Thymus (tissue), 11 donors: ENCODE measurements around the gene GRAMD1B. TPM values are rescaled to one million over a fixed set of nuclear protein-coding genes. Genes with fewer than 3 reads are reported as not detected.
A peak's percentile ranks its signal among the peaks of the same experiment; 100 is the strongest.

Experiments used
- DNase-seq, 9 donors: peaks; one replicate each; pipeline ENCODE4 v3.0.0-alpha.2; 2013; ENCODE audit warnings: low spot score in 9 of 9, low read depth in 6 of 9, missing footprints in 1 of 9
- H3K27ac ChIP-seq, 2 donors: one replicate each; pipeline ENCODE4 v1.5.1; 2013; ENCODE audit warnings: control low read depth in 1 of 2, low read depth in 1 of 2, low read length in 1 of 2, mild to moderate bottlenecking in 1 of 2, moderate library complexity in 1 of 2
- H3K27me3 ChIP-seq, 2 donors: one replicate each; pipeline ENCODE4 v1.5.1; 2013; ENCODE audit warnings: low read length in 1 of 2; ENCODE audit not compliant: control insufficient read depth in 2 of 2, insufficient read depth in 1 of 2
- H3K36me3 ChIP-seq, 2 donors: one replicate each; pipeline ENCODE4 v1.5.1; 2013; ENCODE audit warnings: low read length in 1 of 2, mild to moderate bottlenecking in 1 of 2, moderate library complexity in 1 of 2; ENCODE audit not compliant: control insufficient read depth in 2 of 2, insufficient read depth in 2 of 2
- H3K4me1 ChIP-seq, 2 donors: one replicate each; pipeline ENCODE4 v1.5.1; 2013; ENCODE audit warnings: low read length in 2 of 2; ENCODE audit not compliant: control insufficient read depth in 2 of 2, insufficient read depth in 2 of 2
- H3K4me3 ChIP-seq, 2 donors: one replicate each; pipeline ENCODE4 v1.5.1; 2013; ENCODE audit warnings: low read length in 2 of 2, control low read depth in 1 of 2, mild to moderate bottlenecking in 1 of 2
- H3K9me3 ChIP-seq, 2 donors: one replicate each; pipeline ENCODE4 v1.5.1; 2013; ENCODE audit warnings: low read length in 1 of 2, mild to moderate bottlenecking in 1 of 2; ENCODE audit not compliant: control insufficient read depth in 2 of 2, insufficient read depth in 1 of 2
- WGBS: extraction: QIAGEN DNeasy Blood & Tissue Kit; methylation state at CpG from one replicate; pipeline ENCODE4 v1.1.7; 2013; 5-methylcytosine and 5-hydroxymethylcytosine counted together
- polyA plus RNA-seq: library from polyadenylated mRNA; stranded (reverse); fragments of 200-250 nt; gene quantifications from one replicate; pipeline ENCODE4 v1.2.3, GENCODE V29; 2013
- total RNA-seq: library from RNA; stranded (reverse); fragments of 120-200 nt; gene quantifications from one replicate; pipeline ENCODE4 v1.2.4, GENCODE V29; 2013
- donor health status: healthy.

The GRAMD1B gene
- total and polyA plus RNA-seq, 2 donors, result 4.8 to 15.6 TPM

DNA sequence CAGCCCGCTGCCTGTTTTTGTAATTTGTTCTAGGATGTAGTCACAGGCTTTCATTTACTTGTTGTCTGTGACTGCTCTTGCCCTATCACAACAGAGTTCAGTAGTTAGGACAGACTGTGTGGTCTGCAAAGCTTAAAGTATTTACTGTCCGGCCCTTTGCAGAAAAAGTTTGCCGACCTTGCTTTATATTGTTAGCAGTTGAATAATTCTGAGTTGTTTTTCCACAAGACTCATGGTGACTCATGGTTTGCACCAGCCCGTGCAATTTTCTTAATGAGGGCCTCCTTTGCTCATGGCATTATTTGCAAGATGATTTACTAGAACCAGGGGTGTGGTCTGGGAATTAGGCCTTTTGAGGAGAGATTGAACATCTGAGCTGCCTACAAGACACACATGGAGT lies 113.7 kb downstream of the GRAMD1B start:
- Histone ChIP-seq H3K27me3 (no peaks in the 10 kb centered on the region), H3K36me3 (peaks cover 3% of the 10 kb centered on the region in 2 donors), H3K27ac (no peak overlapping the region), H3K9me3 (no peaks in the 10 kb centered on the region), H3K4me1 (peaks cover 0 to 5% of the 10 kb centered on the region in 2 donors), H3K4me3 (no peak overlapping the region)
- no peak for DNase-seq
- WGBS, result 93% methylated on average over 4 of the region's 4 CpGs

DNA sequence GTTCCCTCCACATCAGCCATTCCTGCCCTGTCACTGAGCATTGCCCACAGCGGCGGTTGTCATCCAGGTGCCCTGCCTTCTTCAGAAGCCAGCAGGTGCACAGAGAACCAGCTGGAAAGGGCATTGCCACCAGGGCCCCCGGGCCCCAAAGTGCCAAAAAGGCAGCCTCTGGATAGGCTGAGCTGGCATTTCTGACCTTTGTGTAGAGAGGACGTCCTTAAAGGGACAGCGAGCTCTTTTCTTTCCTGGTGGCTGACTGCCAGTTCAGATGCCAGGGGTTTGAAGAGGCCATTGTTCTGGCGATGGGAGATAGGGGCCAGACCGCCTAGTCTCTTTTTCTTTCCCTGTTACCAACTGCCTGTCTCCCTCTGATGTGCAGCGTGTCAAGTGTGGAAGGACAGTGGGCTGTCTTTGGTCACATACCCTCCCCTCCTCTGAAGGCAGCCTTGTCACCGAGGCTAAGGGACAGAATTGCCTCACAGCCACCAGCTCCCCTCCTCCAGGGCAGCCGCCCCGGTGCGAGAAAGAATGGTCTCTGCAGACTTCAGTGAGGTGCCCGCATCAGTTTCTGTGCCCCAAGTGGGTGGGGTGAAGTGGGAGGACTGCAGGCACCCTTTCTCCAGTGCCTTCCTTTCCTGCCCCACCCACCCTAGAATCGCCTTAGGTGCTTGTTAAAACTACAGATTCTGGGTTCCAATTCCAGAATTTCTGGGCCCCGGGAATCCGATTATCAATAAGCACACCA lies 114.7 kb downstream of the GRAMD1B start:
- H3K4me3 ChIP-seq, result no peak overlapping the region
- H3K9me3 ChIP-seq, result no peaks in the 10 kb centered on the region
- H3K36me3 ChIP-seq, result peaks cover 3% of the 10 kb centered on the region in 2 donors
- no peak overlapping the region for H3K27ac ChIP-seq
- WGBS, result 87% methylated on average over 16 of the region's 16 CpGs
- H3K27me3 ChIP-seq, result no peaks in the 10 kb centered on the region
- DNase-seq, result peak in 1 of 9 donors; percentile 13
- H3K4me1 ChIP-seq, result peaks cover 0 to 5% of the 10 kb centered on the region in 2 donors

DNA sequence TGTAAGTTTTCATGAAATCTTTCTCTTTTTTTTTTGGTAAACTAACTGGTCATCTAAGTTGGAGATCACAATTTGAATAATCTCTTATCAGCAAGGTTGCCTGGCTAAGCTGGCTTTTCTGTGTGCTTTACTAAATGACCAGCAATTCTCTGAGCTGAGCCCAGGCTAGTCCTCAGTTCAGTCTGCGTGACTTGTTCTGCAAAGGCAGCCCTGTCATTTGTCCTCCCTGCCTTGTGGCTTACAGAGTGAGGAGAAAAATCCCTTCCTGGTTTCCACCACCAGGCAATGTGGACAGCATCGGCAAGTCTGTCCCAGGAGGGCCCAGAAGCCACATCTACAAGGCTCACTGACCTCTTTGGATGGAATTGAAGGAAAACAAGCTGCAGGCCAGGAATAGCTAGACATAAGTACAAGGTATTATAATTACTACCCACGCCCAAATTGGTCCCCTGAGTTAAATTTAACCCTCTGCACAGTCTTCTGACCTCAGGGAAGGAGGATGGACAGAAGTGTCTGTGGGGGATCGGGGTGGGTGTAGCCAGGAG lies 115.7 kb downstream of the GRAMD1B start:
- Histone ChIP-seq H3K4me1 (peaks cover 0 to 5% of the 10 kb centered on the region in 2 donors), H3K27me3 (no peaks in the 10 kb centered on the region), H3K9me3 (no peaks in the 10 kb centered on the region), H3K4me3 (no peak overlapping the region), H3K27ac (no peak overlapping the region), H3K36me3 (peaks cover 3% of the 10 kb centered on the region in 2 donors)
- 97% methylated on average over 4 of the region's 4 CpGs for WGBS
- DNase-seq, result no peak

DNA sequence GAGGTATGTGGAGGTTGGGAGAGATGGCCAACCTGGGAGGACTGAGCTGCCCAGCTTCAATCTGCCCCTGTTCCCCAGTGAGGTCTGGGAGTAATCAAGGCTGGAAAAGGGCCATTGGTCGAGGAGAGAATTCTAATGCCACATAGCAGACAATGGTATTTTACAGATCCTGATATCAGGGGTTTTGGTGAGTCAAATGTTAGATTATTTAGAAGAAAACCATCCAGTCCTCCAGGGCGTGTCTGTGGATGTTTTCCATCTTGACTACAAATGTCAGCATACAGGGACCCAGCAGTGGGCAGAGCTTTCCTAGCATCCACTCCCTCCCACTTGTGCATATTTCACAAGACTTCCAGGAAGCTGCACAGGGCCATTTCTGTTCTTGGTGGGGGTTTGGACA lies 116.4 kb downstream of the GRAMD1B start:
- H3K27ac ChIP-seq, result no peak overlapping the region
- H3K4me3 ChIP-seq, result no peak overlapping the region
- H3K9me3 ChIP-seq, result no peaks in the 10 kb centered on the region
- no peak for DNase-seq
- H3K4me1 ChIP-seq, result peaks cover 0 to 5% of the 10 kb centered on the region in 2 donors
- WGBS, result 97% methylated on average over 2 of the region's 2 CpGs
- H3K36me3 ChIP-seq, result peaks cover 3% of the 10 kb centered on the region in 2 donors
- no peaks in the 10 kb centered on the region for H3K27me3 ChIP-seq

DNA sequence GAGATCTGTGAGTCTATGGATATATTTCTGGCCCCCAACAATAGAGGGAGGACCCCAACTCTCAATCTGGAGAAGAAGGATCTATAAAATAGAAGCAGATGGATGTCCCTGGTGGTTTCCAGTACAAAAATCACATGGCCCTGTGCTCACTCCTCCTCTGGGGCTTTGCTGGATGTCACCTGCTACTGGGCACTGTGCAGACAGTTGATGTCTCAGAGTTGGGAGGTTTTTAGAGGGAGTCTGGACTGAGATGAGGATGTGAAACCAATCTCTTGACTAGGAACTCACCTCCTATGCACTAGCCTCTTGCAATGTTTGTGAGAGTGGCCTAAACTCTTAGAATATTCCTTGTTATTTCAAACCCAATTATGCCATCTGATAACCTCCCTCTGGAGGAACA lies 117.1 kb downstream of the GRAMD1B start:
- peaks cover 3% of the 10 kb centered on the region in 2 donors for H3K36me3 ChIP-seq
- DNase-seq, result no peak
- peaks cover 0 to 5% of the 10 kb centered on the region in 2 donors for H3K4me1 ChIP-seq
- no peaks in the 10 kb centered on the region for H3K9me3 ChIP-seq
- no peak overlapping the region for H3K4me3 ChIP-seq
- H3K27me3 ChIP-seq, result no peaks in the 10 kb centered on the region
- H3K27ac ChIP-seq, result no peak overlapping the region

DNA sequence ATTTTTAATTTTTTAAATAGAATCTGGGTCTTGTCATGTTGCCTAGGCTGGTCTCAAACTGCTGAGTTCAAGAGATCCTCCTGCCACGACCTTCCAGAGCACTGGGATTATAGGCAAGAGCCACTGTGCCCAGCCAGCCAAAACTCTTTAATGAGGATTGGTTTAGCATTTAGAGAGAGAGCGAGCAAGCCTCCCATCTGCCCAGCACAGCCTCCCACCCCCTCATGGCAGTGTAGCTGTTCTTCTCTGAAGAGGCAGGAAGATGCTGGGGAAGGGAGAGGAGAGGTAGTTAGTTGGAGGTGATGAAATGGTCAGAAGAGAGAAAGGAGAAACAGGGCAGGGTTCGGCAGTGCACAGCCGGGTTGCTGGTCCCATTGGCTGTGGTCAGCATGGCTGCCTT lies 118.7 kb downstream of the GRAMD1B start:
- Histone ChIP-seq H3K4me3 (no peak overlapping the region), H3K27me3 (no peaks in the 10 kb centered on the region), H3K9me3 (no peaks in the 10 kb centered on the region), H3K27ac (no peak overlapping the region), H3K36me3 (peaks cover 3% of the 10 kb centered on the region in 2 donors), H3K4me1 (peaks cover 0 to 5% of the 10 kb centered on the region in 2 donors)
- no peak for DNase-seq
- WGBS, result 96% methylated on average over 4 of the region's 4 CpGs

DNA sequence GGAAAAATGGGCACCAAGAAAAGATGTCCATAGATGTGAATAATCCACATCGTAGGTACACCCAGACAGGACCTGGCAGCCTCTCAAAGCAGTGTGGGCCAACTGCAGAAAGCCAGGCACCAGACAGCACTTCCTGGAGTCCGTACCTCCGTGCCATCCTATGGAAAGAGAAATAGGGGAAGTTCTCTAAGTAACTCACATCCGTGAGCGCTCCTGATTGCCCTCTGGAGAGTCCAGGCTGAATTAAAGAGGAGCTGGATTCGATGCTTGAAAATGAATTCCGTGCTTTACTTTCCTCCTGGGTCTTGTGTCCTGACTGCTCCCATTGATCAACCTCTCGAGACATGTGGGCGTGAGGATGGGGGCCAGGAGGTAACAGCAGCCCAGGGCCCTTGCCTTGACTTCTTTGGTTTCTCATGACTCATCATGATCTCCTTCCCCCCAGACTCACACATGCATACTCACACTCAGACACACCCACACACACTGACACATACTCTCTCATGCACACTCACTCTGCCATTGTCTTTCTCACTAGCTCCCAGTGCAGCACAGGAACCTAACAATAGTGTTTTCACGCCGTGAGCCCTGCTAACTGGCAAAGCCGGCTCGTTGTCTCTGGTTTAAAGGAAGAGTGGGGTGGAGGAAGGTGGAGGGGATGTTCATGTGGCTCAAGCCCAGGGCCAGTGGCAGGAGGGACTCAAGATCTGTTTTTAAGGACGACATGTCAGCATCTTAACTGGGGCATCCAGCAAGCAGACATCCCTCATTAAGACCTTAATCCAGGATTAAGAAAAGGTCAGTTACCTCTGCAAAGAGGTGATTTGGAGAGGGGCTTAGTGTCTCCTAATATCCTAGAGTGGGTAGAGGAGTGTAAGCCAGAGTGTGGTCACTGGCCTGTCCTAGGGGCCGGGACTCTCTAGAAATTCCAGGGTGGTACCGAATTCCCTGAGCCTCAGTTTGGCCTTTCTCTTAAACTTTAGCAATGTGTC lies 120.2 kb downstream of the GRAMD1B start:
- Histone ChIP-seq H3K27ac (no peak overlapping the region), H3K4me3 (no peak overlapping the region), H3K4me1 (no peaks in the 10 kb centered on the region), H3K27me3 (no peaks in the 10 kb centered on the region), H3K9me3 (no peaks in the 10 kb centered on the region), H3K36me3 (peaks cover 0 to 3% of the 10 kb centered on the region in 2 donors)
- 92% methylated on average over 16 of the region's 16 CpGs for WGBS
- no peak for DNase-seq

DNA sequence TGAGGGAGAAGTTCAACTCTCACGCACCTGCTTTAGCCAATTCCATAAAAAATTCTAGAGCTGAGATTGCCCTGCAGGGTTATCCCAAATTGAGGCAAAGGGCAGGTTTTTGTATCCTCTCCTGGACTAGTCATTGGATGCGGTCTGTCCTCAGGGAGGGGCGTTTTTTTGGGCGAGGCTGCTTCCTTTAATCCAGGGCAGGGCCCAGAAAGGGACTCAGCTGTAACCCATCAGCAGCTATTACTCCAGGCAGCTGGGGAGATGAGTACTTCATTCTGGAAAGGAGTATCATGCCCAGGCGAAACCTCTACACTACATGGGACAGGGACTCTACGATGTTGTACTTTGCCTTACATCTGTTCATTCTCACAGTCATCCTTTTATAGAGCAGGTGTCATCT lies 121.0 kb downstream of the GRAMD1B start:
- peaks cover 0 to 3% of the 10 kb centered on the region in 2 donors for H3K36me3 ChIP-seq

DNA sequence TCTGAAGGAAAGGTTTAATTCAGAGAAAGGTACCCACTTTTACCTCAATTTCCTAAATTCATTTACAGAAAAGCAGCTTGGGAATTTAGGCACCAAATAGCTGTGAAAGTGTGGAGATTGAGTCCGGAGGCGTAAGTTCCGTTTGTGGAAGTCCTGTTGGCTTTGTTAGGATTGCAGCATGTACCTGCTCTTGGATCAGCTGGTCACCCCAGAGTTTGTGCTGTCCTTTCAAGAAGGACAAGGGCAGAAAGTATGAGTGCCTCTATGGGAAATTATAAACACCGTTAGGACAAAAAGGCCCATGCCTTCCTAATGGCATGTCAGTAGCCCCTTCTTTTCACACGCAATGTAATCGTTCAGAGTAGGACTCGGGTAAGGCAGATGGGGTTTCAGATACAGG lies 126.6 kb downstream of the GRAMD1B start:
- H3K27me3 ChIP-seq, result no peaks in the 10 kb centered on the region
- WGBS, result over 99% methylated on average over 7 of the region's 7 CpGs

More for the DNA sequence above, 121.0 kb downstream of the GRAMD1B start:
- H3K4me3 ChIP-seq, result no peak overlapping the region
- no peaks in the 10 kb centered on the region for H3K4me1 ChIP-seq
- no peaks in the 10 kb centered on the region for H3K27me3 ChIP-seq
- H3K27ac ChIP-seq, result no peak overlapping the region
- DNase-seq, result no peak
- WGBS, result 97% methylated on average over 6 of the region's 6 CpGs
- H3K9me3 ChIP-seq, result no peaks in the 10 kb centered on the region

More for the DNA sequence above, 126.6 kb downstream of the GRAMD1B start:
- H3K4me1 ChIP-seq, result peaks cover 0 to 22% of the 10 kb centered on the region in 2 donors
- DNase-seq, result no peak
- no peak overlapping the region for H3K4me3 ChIP-seq
- no peaks in the 10 kb centered on the region for H3K36me3 ChIP-seq
- no peaks in the 10 kb centered on the region for H3K9me3 ChIP-seq
- H3K27ac ChIP-seq, result no peak overlapping the region
